Vagina (tissue), 2 donors: ENCODE measurements around the gene DDHD1.

Source experiments
- CTCF ChIP-seq, 3 experiments: fragments of 450-650 bp in 2 of 3; fragments of 200-600 bp in 1 of 3; sonication (generic) in 1 of 3; IDR thresholded peaks; one replicate each; pipeline ENCODE4 v1.5.1; 2017 to 2019; ENCODE audit warnings: antibody characterized with exemption in 3 of 3, mild to moderate bottlenecking in 2 of 3, moderate library complexity in 2 of 3
- POLR2A ChIP-seq, 2 donors: fragments of 450-650 bp; IDR thresholded peaks; one replicate each; pipeline ENCODE4 v1.6.1; 2017; ENCODE audit warnings: antibody characterized with exemption in 2 of 2, mild to moderate bottlenecking in 2 of 2, moderate library complexity in 2 of 2
- POLR2AphosphoS5 ChIP-seq, 2 donors: sonication (generic); formaldehyde crosslinking; IDR thresholded peaks; one replicate each; pipeline ENCODE4 v1.9.0; 2017; ENCODE audit warnings: antibody characterized with exemption in 2 of 2, mild to moderate bottlenecking in 2 of 2, low read depth in 1 of 2; ENCODE audit not compliant: insufficient read depth in 1 of 2

- TF ChIP-seq POLR2A (IDR thresholded peaks at IDR 0.05) (no peak), CTCF (IDR thresholded peaks at IDR 0.05) (no peak), POLR2AphosphoS5 (IDR thresholded peaks at IDR 0.05; ENCODE audit: insufficient read depth in 1 of 2, low read depth in 1 of 2) (no peak)
Measured at GRCh38 chr14:53128303-53129028, 24.7 kb downstream of the DDHD1 start.
